NCI-H146 (cell line): ENCODE results near the gene PGAM2.

ENCODE experiments used
- DNase-seq: peaks from one replicate; lab custom pipeline; 2025; lab: John Stamatoyannopoulos, UW

PGAM2 gene

DNA sequence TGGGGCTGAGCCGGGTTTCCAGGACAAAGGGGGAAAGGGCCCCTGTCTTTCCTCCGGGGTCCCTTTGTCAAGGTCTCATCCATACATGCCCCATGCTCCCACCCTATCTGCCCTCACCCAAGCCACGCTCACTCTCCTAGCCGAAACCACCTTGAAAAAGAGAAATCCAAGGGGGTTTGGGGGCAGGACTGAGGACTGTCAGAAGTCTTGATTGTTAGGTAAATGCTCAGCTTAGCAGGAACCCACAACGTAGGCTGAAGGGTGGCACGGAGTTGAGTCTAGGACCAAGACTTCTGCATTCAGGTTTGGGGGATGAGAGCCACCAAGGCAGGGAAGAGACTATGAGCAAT is 719 bp upstream of the PGAM2 start:
- no peak for DNase-seq

DNA sequence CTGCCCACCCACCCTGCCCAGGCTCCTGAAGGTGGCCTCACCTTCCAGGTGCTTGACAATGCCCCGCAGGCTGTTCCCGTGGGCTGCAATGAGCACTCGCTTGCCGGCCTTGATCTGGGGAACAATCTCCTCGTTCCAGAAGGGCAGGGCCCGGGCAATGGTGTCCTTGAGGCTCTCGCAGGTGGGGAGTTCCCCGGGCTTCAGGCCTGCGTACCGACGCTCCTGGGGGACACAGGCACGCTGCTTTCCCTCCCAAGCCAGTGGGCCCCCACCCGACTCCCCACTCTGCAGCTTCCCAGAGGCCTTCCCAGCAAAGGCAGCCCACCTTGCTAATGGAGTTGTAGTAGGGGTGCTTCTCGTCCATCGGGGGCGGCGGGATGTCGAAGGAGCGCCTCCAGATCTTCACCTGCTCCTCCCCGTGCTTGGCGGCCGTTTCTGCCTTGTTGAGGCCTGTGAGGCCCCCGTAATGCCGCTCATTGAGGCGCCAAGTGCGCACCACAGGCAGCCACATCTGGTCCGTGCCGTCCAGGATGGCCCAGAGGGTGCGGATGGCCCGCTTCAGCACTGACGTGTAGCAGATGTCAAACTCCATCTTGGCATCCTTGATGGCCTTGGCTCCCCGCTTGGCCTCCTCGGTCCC is 456 bp downstream of the PGAM2 start:
- DNase-seq: peak; percentile 47

DNA sequence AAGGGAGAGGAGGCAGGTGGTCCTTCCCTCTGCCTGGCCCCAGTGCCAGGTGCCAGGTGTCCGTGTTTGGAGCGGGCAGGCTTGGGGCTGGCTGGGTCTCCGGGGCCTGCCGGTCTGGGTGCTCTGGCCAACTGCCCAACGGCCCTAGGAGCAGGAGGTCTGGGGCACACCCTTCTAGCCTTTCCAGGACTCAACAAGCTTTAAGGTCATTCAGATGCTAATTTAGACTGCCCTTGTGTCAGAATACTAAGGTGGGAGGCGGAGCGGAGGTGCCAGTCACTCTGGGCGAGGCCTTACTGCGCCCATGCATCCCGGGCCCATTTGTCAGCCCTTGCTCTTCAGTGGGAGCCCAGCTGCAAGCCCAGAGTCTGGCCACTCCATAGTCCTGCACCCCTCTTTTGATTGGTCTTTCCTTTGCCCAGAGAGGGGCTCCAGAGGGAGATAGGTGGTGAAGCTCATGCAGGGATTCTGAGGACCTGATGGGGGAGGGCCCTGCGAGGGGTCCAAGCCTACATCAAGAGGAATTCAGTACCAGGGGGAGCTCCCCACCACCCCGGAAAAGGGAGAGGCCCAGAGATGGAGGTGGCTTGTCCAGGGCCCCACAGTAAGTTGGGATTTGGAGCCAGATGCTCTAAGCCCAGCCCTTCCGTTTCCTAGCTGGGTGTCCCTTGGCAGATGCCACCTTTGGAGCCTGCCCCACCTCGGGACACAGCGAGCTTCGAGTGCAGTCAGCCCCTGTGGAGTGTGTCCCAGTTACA is 1.3 kb downstream of the PGAM2 start:
- DNase-seq: no peak

DNA sequence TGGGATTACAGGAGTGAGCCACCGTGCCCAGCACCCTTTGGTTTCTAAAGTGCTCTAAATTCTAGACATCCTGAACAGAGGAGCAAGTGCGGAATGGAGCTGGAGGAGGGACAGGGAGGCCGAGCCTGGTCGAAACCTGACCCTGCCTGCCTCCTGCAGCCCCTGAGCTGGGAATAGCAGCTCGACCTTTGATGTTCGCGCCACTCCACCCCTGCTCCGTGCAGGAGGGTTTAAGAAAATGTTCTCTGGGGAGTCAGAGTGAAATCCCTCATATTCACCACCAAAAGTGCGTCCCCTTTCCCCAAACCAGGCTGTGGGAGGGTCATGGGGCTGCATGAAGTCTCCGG is 1.8 kb downstream of the PGAM2 start:
- DNase-seq: no peak

DNA sequence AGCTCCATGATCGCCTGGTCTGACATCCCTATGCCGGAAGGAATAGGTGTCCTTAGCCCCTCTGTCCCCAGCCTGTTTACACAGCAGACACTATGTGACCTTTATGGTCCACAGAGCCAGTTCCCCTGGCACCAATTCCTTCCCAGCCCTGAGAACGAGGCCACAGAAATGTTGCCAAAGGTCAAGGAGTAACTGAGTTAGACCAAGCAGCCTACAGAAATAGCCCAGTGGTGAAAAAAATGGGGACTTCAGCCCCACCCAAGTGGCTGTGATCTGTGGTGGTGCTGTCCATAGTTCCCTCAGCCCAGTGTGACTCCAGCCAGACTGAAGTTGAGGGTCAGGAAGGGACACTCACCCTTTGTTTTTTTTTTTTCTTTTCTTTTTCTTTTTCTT is 2.5 kb downstream of the PGAM2 start:
- DNase-seq: no peak

DNA sequence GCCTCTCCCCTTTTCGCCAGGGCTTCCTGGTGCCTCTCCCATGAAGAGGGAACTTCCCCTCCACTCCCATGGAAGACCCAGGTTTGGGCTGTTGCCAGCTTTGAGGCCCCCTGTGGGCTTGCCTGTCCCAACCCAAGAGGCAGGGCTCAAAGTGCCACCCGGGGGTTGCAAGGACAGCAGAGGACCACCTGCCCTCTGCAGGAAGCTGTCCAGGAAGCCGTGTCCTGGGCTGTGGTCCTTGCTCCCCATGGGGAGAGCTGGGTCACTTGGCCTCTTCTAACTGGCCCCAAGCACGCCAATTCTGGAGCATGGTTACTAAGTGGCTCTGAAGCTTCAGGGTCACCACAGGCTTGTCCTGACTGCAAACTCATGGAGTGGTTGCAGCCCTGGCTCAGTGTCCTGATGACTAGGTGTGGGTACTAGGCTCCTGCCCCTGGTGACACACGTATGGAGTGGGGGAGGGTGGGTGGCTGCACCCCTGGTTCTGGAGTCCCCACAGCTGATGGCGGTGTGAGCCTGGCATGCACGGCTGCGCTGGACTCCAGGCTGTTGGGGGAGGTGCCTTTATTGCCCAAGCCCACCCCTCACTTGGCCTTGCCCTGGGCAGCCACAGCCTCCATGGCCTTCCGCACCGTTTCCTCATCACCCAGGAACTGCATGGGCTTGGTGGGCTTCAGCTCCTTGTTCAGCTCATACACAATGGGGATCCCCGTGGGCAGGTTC is 3.0 kb downstream of the PGAM2 start:
- no peak for DNase-seq

DNA sequence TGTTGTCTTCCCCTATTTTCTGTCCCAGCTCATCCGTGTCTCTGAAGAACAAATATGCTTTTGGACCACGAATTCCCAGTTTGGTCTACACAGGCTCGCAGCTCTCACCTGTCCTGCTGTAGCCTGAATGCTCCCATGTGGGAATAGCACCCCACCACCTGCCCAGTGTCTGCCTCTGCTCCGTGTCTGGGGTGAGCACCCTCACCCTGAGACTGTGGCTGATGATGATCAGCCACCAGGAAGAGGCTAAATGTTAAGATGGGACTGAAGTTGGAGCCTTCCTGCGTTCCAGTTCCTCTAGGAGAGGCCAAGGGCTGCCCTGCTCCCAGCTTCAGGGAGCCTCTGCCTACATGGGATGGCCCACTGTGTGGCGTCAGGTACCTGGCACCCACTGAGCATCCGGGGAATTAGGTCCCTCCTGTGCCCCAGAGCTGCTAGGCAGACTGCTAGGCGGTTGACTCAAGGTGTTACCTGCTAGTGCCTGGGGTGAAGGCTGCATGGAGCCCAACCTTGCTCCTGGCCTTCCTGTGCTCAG is 3.7 kb downstream of the PGAM2 start:
- no peak for DNase-seq

DNA sequence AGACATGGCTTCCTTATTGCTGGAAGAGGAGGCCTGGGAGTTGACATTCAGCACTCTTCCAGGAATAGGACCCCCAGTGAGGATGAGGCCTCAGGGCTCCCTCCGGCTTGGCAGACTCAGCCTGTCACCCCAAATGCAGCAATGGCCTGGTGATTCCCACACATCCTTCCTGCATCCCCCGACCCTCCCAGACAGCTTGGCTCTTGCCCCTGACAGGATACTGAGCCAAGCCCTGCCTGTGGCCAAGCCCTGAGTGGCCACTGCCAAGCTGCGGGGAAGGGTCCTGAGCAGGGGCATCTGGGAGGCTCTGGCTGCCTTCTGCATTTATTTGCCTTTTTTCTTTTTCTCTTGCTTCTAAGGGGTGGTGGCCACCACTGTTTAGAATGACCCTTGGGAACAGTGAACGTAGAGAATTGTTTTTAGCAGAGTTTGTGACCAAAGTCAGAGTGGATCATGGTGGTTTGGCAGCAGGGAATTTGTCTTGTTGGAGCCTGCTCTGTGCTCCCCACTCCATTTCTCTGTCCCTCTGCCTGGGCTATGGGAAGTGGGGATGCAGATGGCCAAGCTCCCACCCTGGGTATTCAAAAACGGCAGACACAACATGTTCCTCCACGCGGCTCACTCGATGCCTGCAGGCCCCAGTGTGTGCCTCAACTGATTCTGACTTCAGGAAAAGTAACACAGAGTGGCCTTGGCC is 4.3 kb downstream of the PGAM2 start:
- DNase-seq: no peak

DNA sequence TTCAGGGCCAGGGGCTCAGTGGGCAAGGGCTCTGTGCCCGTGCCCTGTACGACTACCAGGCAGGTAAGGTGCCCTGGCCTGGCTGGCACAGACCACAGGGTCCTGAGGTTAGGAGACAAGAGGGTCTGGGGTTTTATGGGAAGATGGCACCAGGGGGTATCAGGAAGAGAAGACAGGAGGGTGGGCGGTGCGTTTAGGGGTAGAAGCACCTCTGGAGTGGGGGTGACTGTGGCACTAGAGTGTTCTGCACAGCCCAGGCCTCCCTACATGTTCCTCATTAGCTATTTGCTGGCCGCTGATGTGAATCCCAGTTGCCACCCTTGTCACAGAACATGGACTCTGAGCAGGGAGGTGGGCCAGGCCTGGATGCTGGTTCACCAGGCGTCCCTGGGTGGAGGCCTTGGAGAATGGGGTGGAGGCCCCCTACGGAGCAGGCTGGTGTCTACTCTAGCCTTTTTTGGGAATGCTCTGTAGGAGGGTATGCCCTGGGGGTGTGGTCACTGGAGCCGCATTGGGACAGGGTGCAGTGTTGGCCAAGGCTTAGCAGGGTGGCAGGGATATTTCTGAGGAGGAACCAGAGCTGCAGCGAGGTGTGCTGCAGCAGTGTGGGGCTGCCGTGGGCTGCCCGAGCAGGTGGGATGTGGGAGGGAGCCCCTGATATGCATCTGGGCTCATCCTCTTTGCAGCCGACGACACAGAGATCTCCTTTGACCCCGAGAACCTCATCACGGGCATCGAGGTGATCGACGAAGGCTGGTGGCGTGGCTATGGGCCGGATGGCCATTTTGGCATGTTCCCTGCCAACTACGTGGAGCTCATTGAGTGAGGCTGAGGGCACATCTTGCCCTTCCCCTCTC is 5.0 kb downstream of the PGAM2 start:
- no peak for DNase-seq

DNA sequence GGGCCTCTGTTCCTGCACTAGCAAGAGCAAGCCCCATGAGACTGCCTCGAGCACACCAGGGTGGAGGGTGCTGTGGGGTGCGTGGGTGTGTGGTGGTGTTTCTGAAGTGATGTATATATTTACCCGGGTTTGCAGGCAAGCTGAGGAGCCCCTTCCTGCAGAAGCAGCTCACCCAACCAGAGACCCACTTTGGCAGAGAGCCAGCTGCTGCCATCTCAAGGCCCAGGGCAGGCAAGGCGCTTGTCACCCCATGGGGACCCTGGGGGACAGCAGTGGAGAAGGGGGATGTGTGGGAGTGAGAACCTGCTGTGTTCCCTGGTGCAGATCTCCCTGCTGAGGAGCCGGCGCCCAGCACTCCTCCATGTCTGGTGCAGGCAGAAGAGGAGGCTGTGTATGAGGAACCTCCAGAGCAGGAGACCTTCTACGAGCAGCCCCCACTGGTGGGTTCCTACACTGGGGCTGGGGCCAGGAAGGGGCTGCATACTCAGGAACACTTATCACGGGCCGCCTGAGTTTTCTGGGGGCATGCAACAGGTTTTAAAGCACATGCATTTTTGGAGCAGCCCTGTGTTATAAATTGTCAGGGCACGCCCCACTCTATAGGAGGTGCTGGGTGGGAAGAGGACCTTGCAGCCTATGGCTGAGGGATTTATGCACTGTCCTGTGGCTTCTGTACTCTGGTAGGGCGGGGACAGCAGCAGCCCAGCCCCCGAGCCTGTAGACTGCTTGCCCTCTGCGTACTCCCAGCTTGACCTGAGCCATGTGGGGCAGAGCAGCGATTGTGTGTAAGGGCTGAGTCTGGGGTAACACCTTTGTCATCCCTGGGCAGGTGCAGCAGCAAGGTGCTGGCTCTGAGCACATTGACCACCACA is 5.9 kb downstream of the PGAM2 start:
- no peak for DNase-seq

DNA sequence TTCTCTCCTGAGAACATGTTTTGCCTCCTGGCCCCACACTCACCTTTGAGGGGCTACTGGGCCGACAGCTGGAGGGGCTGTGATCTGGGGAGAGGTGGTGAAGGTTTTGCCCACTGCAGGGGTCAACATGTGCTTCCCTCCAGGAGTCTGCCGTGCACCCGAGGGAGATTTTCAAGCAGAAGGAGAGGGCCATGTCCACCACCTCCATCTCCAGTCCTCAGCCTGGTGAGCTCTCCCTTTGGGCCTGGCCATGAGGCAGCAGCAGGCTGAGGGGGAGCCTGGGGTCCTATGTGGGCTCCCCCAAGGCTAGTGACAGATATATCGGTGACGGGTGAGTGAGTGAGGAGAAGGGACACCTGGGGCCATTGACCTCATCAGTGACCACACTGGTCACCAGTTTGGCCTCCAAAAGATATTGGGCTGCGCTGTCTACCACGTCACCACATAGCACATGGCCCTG is 6.6 kb downstream of the PGAM2 start:
- DNase-seq: no peak

DNA sequence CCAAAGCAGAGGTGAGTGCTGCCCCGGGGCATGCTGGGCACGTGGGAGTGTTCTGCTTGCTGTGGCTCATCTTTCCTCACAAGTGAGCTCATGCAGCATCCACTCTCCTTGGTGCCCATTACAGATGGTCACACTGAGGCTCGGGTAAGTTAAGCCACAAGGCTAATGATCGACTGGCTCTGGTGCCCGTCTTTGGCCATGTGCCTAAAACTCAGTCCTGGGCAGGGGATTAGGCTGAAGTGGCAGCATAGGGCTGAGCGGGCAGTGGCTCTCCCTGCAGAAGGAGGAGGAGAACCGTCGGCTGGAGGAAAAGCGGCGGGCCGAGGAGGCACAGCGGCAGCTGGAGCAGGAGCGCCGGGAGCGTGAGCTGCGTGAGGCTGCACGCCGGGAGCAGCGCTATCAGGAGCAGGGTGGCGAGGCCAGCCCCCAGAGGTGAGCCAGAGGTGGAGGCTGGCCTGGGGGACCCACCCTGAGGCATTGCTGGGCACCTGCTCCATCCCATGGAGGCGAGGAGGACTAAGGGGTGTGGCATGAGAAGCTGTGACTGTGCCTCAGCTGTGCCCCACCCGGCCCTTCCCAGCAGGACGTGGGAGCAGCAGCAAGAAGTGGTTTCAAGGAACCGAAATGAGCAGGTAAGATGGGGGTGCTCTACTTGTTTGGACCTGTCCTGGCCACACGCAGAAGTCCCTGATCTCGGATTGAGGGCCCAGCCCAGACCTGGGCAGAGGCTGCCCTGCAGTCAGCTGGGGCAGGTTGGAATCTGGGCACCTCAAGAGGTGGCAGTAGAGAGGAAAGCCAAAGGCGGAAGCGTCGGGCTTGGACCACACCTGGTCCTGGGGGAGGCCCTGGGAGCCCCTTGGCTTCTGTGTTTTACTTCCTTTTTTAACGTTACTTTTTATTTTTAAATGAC is 7.3 kb downstream of the PGAM2 start:
- DNase-seq: no peak

DNA sequence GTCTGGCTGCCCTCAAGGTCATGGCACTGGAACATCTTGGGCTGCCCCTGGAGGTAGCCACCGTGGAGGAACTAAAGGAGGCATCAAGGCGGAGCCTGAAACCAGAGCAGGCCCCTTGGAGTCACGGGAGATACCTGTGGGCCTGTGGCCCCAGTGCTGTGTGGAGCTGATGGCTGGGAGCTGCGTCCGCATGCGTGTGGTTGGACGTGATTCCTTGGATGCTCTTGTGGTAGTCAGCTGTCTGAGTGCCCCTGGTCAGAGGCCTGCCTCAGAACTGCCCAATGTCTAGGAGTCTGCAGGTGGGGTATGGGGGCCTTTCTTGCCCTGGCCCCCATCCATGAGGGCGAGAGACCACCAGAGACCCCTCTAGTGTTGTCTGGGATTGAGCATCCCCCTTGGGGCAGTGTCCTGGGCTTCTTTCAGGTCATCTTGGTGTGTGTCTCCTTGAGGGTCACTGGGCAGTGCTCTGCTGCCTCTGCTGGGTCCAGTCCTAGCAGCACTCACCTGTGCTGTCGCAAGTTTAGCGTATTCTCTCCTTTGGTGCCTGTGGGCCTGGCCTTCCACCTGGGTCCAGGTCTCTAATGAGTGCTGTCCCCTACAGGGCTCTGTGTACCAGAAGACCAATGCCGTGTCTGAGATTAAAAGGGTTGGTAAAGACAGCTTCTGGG is 8.1 kb downstream of the PGAM2 start:
- DNase-seq: no peak

DNA sequence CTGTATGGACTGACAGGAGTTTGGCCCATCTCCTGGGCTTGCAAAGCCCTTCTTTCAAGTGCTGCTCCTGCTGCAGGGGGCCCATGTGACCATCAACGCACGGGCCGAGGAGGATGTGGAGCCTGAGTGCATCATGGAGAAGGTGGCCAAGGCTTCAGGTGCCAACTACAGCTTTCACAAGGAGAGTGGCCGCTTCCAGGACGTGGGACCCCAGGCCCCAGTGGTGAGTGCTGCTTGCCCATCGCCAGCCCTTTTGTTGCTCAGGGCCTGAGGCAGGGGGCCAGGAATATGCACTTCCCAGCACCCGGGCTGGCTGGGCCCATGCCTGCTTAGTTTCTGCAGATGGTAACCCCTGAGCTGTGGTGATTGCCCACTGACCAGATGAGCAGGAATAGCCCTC is 8.7 kb downstream of the PGAM2 start:
- DNase-seq: no peak

DNA sequence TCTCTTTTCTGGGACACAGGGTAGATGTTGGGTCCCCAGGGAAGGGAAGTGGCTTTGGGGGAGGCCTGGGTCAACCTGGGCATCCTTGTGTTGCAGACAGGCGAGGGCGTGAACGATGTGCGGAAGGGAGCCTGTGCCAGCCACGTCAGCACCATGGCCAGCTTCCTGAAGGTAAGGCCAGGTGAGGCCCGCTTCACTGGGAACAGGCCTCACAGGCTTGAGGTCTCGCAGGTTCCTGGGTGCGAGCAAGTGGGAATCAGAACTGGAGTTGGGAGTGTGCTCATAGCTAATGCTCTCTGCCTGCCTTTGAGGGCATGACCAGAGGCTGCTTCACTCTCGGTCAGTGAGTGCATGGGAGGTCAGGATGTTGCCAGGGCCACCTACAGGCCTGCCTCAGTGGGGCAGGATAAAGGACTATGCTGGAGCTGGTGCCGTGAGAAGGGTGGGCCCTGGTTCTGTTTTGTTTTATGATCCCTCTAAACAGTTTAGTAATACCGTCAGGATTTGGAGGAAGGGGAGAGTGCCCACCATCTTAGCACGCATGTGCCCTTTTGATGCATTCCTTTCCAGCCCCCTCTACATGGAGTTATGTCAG is 12.5 kb downstream of the PGAM2 start:
- DNase-seq: no peak

DNA sequence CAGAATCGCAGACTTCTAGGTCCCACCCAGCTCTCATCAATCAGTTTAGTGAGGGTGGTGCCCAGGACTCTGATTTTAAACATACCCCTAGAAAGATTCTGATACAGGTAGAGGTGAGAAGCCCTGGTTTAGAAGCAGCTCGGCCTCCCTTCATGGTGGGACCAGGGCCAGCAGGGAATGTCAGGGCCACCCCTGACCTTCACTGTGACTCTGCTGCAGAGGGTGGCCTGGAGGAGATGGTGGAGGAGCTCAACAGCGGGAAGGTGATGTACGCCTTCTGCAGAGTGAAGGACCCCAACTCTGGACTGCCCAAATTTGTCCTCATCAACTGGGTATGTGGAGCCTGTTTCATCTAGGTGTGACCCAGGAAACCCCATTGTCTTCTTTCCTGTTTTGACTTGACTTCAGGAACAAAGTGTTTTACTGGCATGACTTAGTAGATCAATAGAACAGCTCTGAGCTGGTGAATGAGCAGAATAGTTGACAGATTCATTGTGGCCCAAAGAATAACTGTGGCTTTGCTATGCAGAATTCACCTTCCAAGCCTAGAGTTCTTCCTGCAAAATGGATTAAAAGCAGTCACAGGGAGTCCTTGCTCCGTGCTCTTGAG is 13.7 kb downstream of the PGAM2 start:
- no peak for DNase-seq

DNA sequence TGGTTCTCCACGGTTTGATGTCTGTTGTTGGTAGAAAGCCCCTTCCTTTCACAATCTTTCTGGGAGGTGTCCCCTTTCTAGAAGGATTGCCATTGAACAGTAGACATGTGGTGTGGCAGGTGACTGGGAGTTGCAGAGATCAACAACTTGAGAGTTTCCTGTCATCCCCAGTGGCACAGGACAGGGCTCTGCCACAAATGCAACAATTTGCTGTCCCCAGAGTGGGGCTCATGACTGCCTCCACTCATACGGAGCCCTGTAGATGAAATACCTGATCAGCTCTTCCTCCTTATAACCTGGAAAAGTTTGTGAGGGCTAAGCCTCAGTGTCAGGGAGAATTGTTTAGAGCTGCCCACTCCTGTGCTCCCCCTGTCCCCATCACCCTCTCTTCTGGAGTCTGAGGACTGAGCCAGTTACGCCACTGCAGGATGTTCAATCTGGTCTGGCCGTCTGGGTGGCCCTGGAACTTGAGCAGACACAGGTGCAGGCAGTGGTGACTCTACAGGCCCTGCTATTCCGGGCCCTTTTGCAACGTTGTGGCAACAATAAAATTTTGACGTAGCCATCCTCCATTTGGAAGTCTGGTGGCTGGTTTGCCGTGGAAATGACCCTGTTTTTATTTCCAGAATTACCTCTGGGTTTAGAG is 14.3 kb downstream of the PGAM2 start:
- no peak for DNase-seq
